HG03108 (cell line): ENCODE results near the gene SLC25A28.

Experiments used
- ATAC-seq: cut with Tn5 transposase; IDR thresholded peaks from one replicate; pipeline ENCODE4 v1.9.1; 2021; ENCODE audit warnings: moderate library complexity; ENCODE audit not compliant: unreplicated experiment

SLC25A28 gene

GRCh38 chr10:99593312-99593711, 26.9 kb downstream of the SLC25A28 start:
- ATAC-seq = no peak

GRCh38 chr10:99590799-99591198, 29.4 kb downstream of the SLC25A28 start:
- no peak for ATAC-seq

- no peak for ATAC-seq
These were observed 36.6 kb downstream of the SLC25A28 start for GRCh38 chr10:99583687-99584086.

- ATAC-seq = no peak
These were observed 37.9 kb downstream of the SLC25A28 start for GRCh38 chr10:99582255-99582770.

- no peak for ATAC-seq
These were observed 40.3 kb downstream of the SLC25A28 start for GRCh38 chr10:99579971-99580370.

- ATAC-seq = no peak
These were observed 46.4 kb downstream of the SLC25A28 start for GRCh38 chr10:99573790-99574189.

GRCh38 chr10:99571816-99572215, 48.4 kb downstream of the SLC25A28 start:
- ATAC-seq = no peak

GRCh38 chr10:99569961-99570360, 50.3 kb downstream of the SLC25A28 start:
- ATAC-seq = no peak

GRCh38 chr10:99569253-99569939, 50.8 kb downstream of the SLC25A28 start:
- no peak for ATAC-seq

- ATAC-seq = no peak
These were observed 55.1 kb downstream of the SLC25A28 start for GRCh38 chr10:99565166-99565565.

GRCh38 chr10:99564361-99564760, 55.9 kb downstream of the SLC25A28 start:
- ATAC-seq = no peak

GRCh38 chr10:99562631-99563030, 57.6 kb downstream of the SLC25A28 start:
- no peak for ATAC-seq
